ENCODE results near the gene MARS1.
"Not testable (repeated sequence)": the region's sequence is repeated elsewhere in the genome, so short reads cannot be mapped to it uniquely, and the experiment has no call there.

The MARS1 gene

GRCh38 chr12:57553343-57554202 lies 65.7 kb downstream of the MARS1 start:
- TF ChIP-seq, protein P1, sequence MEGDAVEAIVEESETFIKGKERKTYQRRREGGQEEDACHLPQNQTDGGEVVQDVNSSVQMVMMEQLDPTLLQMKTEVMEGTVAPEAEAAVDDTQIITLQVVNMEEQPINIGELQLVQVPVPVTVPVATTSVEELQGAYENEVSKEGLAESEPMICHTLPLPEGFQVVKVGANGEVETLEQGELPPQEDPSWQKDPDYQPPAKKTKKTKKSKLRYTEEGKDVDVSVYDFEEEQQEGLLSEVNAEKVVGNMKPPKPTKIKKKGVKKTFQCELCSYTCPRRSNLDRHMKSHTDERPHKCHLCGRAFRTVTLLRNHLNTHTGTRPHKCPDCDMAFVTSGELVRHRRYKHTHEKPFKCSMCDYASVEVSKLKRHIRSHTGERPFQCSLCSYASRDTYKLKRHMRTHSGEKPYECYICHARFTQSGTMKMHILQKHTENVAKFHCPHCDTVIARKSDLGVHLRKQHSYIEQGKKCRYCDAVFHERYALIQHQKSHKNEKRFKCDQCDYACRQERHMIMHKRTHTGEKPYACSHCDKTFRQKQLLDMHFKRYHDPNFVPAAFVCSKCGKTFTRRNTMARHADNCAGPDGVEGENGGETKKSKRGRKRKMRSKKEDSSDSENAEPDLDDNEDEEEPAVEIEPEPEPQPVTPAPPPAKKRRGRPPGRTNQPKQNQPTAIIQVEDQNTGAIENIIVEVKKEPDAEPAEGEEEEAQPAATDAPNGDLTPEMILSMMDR (IDR thresholded peaks at IDR 0.05; ENCODE audit: control insufficient read depth, insufficient read depth, low read depth, low read length, missing control alignments), result no peak
- no peak overlapping the region for H3K4me3 ChIP-seq (ENCODE audit: control insufficient read depth, low read depth, low read length)
- DNase-seq (ENCODE audit: low read depth), result no peak

DNA sequence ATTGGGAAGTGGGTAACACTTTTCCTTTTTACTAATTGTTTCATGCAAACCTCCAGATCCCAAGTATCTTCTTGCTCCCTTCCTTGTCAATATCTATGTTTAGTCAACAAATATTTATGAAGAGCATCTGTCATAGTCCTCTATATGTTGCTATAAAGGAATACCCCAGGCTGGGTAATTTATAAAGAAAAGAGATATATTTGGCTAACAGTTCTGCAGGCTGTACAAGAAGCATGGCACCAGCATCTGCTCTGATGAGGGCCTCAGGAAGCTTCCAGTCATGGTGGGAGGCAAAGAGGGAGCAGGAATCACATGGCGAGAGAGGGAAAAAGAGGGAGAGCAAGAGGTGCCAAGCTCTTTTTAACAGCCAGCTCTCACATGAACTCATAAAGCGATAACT lies 66.6 kb downstream of the MARS1 start:
- DNase-seq (ENCODE audit: low read depth), result no peak
- TF ChIP-seq, protein P1 (IDR thresholded peaks at IDR 0.05; ENCODE audit: control insufficient read depth, insufficient read depth, low read depth, low read length, missing control alignments), result no peak
- no peak overlapping the region for H3K4me3 ChIP-seq (ENCODE audit: control insufficient read depth, low read depth, low read length)

- DNase-seq (ENCODE audit: low read depth), result no peak
- no peak overlapping the region for H3K4me3 ChIP-seq (ENCODE audit: control insufficient read depth, low read depth, low read length)
- TF ChIP-seq, protein P1 (IDR thresholded peaks at IDR 0.05; ENCODE audit: control insufficient read depth, insufficient read depth, low read depth, low read length, missing control alignments), result no peak
Measured at GRCh38 chr12:57554897-57555296, 67.0 kb downstream of the MARS1 start.

- no peak for DNase-seq (ENCODE audit: low read depth)
- TF ChIP-seq, protein P1 (IDR thresholded peaks at IDR 0.05; ENCODE audit: control insufficient read depth, insufficient read depth, low read depth, low read length, missing control alignments), result no peak
- no peak overlapping the region for H3K4me3 ChIP-seq (ENCODE audit: control insufficient read depth, low read depth, low read length)
Measured at GRCh38 chr12:57558864-57559263, 71.0 kb downstream of the MARS1 start.

- no peak overlapping the region for H3K4me3 ChIP-seq (ENCODE audit: control insufficient read depth, low read depth, low read length)
- TF ChIP-seq, protein P1 (IDR thresholded peaks at IDR 0.05; ENCODE audit: control insufficient read depth, insufficient read depth, low read depth, low read length, missing control alignments), result no peak
- DNase-seq (ENCODE audit: low read depth), result no peak
Measured at GRCh38 chr12:57560516-57560915, 72.6 kb downstream of the MARS1 start.

- not testable (repeated sequence) for DNase-seq (ENCODE audit: low read depth); H3K4me3 ChIP-seq (ENCODE audit: control insufficient read depth, low read depth, low read length)
Measured at GRCh38 chr12:57561117-57561516, 73.2 kb downstream of the MARS1 start.

DNA sequence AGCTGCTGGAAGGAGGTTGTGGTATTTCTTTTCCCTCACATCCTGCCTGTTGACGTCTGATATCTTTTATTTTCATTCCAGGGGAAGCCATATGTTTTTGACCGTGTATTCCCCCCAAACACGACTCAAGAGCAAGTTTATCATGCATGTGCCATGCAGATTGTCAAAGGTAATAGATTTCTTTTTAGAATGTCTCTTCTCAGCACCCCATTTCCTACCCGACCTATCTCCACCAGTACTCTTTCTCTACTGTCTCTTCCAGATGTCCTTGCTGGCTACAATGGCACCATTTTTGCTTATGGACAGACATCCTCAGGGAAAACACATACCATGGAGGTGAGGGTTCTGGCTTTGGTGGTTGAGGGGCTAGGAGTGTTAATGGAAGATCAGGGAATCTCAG lies 75.5 kb downstream of the MARS1 start:
- TF ChIP-seq, protein P1 (IDR thresholded peaks at IDR 0.05; ENCODE audit: control insufficient read depth, insufficient read depth, low read depth, low read length, missing control alignments), result no peak
- DNase-seq (ENCODE audit: low read depth), result no peak
- no peak overlapping the region for H3K4me3 ChIP-seq (ENCODE audit: control insufficient read depth, low read depth, low read length)

Data from AG09309 (cell line).